Stimulated activated CD8-positive, alpha-beta memory T cell treated with anti-CD3 and anti-CD28 coated beads, Interleukin-7, amount 100 ng/mL, for 48 hours (primary cell): Measurements from ENCODE around the gene SNX32.
A peak's percentile ranks its signal among the peaks of the same experiment; 100 is the strongest.

Experiments used
- DNase-seq, 2 donors: peaks; one replicate each; pipeline ENCODE4 v3.0.0-alpha.2; 2020; ENCODE audit warnings: low read depth in 1 of 2; ENCODE audit errors: extremely low read depth in 1 of 2

The SNX32 gene

GRCh38 chr11:65833297-65834030 is at the start of gene SNX32:
TSS of gene SNX32 (plus strand) at chr11:65833963. CDS start at chr11:65834066, 103 bp downstream.
- DNase-seq, result peak; percentile 89 to 93

- no peak for DNase-seq
These were observed 48.3 kb upstream of the SNX32 start for GRCh38 chr11:65785319-65786007.

- no peak for DNase-seq
These were observed 47.6 kb upstream of the SNX32 start for GRCh38 chr11:65786008-65786785.

- DNase-seq, result no peak
These were observed 46.8 kb upstream of the SNX32 start, which contains the start of gene OVOL1 for GRCh38 chr11:65786786-65787636. TSS of gene OVOL1 (plus strand) at chr11:65787063. CDS start at chr11:65787374, 311 bp downstream.

GRCh38 chr11:65787649-65788622 is 45.8 kb upstream of the SNX32 start:
- DNase-seq, result no peak

- no peak for DNase-seq
These were observed 44.9 kb upstream of the SNX32 start for GRCh38 chr11:65788821-65789220.

- DNase-seq, result no peak
These were observed 44.3 kb upstream of the SNX32 start for GRCh38 chr11:65789230-65790103.

- no peak for DNase-seq
These were observed 43.5 kb upstream of the SNX32 start for GRCh38 chr11:65790104-65790901.

GRCh38 chr11:65790902-65791650 is 42.7 kb upstream of the SNX32 start:
- DNase-seq, result no peak

GRCh38 chr11:65791719-65792213 is 42.0 kb upstream of the SNX32 start:
- DNase-seq, result peak; percentile 52 to 57

GRCh38 chr11:65792456-65792855 is 41.3 kb upstream of the SNX32 start:
- DNase-seq, result no peak

- no peak for DNase-seq
These were observed 40.6 kb upstream of the SNX32 start for GRCh38 chr11:65793144-65793581.

- DNase-seq, result no peak
These were observed 40.0 kb upstream of the SNX32 start for GRCh38 chr11:65793625-65794400.

- DNase-seq, result no peak
These were observed 38.9 kb upstream of the SNX32 start for GRCh38 chr11:65794570-65795510.
